ENCODE data around the gene MRPL34. TPM values are rescaled to one million over a fixed set of nuclear protein-coding genes. Genes with fewer than 3 reads are reported as not detected.
A peak's percentile ranks its signal among the peaks of the same experiment; 100 is the strongest.

Gene MRPL34
- total and polyA plus RNA-seq, 9 of the 15 experiments (the other 6 are each of a cell fraction or from before 2014, with no cell fraction given) = 11.5 to 256 (median 72.5) TPM

DNA sequence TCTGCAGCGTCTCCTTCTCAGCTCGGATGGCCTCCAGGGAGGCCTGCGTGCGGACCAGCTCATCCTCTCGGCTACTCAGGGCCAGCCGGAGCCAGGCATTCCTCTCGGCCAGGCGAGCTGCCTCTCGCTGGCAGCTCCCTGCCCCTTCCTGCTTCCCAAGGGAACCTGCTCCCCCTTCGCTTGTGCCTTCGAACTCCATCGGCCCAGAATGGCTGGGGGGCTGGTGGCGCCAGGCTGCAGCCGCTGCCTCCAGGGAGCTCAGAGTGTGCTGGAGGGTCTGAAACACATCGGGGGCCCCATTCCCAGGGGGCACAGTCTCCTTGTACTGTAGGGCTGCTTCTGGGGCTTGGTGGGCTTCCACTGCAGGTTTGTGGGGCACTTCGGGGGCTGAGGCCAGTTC lies 43.1 kb upstream of the MRPL34 start:
- peak overlapping the region in 1 of 2 experiments; percentile 79; a peak in 2 of 4 replicates for H3K9ac ChIP-seq (ENCODE audit: insufficient read depth in 1 of 2, low read depth in 2 of 2, low read length in 2 of 2)
- no peaks in the 10 kb centered on the region for H3K27me3 ChIP-seq (ENCODE audit: control insufficient read depth in 2 of 2, insufficient read depth in 2 of 2, low read length in 2 of 2)
- intact Hi-C loops (cut with micrococcal nuclease) = no loop called here
- BruUV-seq (replicated peaks) = no TSS peak
- ChIA-PET POLR2A (interaction anchor here (0.6 kb wide), 1 partner anchor 24 kb away, joined by 3 read pairs; no protein-coding TSS in a partner anchor), CTCF (ENCODE audit: low intra/inter-chr PET ratio) (no interaction called here)
- ATAC-seq (no peak), FAIRE-seq (no peak), DNase-seq (ENCODE audit: extremely low read depth in 1 of 4, low spot score in 3 of 4) (no peak)
- no peaks in the 10 kb centered on the region for H3K36me3 ChIP-seq (ENCODE audit: control insufficient read depth, insufficient read depth, low read length)
- H3K4me2 ChIP-seq (ENCODE audit: insufficient read depth, low read length) = no peak overlapping the region
- no peak overlapping the region for H2AFZ ChIP-seq (ENCODE audit: low read depth, low read length)
- H3K9me1 ChIP-seq (ENCODE audit: control insufficient read depth, insufficient read depth, low read length) = no peaks in the 10 kb centered on the region
- H3K4me1 ChIP-seq (replicated peaks in 1 of 2; ENCODE audit: control insufficient read depth in 2 of 2, insufficient read depth in 2 of 2, low read length in 2 of 2) = peaks cover 3 to 17% of the 10 kb centered on the region in 2 experiments; a peak in 3 of 5 replicates
- no peak for TF ChIP-seq MAFF (IDR thresholded peaks at IDR 0.05; ENCODE audit: low read length)
- no peak for TF ChIP-seq CEBPG (CRISPR knock-in tag; IDR thresholded peaks at IDR 0.05)
- no peak for TF ChIP-seq CEBPG (tag; conservative IDR thresholded peaks at IDR 0.05 in 1 of 2, IDR thresholded peaks at IDR 0.05 in 1 of 2)
- no peak for TF ChIP-seq SREBF2 (CRISPR knock-in tag; IDR thresholded peaks at IDR 0.05)
- TF ChIP-seq SMAD1 (IDR thresholded peaks at IDR 0.05; ENCODE audit: low read depth, low read length, partially characterized antibody) = no peak
- TF ChIP-seq ARNT (IDR thresholded peaks at IDR 0.05) = no peak
- TF ChIP-seq, protein P1, sequence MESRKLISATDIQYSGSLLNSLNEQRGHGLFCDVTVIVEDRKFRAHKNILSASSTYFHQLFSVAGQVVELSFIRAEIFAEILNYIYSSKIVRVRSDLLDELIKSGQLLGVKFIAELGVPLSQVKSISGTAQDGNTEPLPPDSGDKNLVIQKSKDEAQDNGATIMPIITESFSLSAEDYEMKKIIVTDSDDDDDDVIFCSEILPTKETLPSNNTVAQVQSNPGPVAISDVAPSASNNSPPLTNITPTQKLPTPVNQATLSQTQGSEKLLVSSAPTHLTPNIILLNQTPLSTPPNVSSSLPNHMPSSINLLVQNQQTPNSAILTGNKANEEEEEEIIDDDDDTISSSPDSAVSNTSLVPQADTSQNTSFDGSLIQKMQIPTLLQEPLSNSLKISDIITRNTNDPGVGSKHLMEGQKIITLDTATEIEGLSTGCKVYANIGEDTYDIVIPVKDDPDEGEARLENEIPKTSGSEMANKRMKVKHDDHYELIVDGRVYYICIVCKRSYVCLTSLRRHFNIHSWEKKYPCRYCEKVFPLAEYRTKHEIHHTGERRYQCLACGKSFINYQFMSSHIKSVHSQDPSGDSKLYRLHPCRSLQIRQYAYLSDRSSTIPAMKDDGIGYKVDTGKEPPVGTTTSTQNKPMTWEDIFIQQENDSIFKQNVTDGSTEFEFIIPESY (CRISPR knock-in tag; IDR thresholded peaks at IDR 0.05) = no peak
- TF ChIP-seq, protein P2, sequence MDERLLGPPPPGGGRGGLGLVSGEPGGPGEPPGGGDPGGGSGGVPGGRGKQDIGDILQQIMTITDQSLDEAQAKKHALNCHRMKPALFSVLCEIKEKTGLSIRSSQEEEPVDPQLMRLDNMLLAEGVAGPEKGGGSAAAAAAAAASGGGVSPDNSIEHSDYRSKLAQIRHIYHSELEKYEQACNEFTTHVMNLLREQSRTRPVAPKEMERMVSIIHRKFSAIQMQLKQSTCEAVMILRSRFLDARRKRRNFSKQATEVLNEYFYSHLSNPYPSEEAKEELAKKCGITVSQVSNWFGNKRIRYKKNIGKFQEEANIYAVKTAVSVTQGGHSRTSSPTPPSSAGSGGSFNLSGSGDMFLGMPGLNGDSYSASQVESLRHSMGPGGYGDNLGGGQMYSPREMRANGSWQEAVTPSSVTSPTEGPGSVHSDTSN (CRISPR knock-in tag; IDR thresholded peaks at IDR 0.05; ENCODE audit: low read depth) = no peak
- TF ChIP-seq, protein P2 (tag; conservative IDR thresholded peaks at IDR 0.05; ENCODE audit: low read depth) = no peak
- TF ChIP-seq RBFOX2 (IDR thresholded peaks at IDR 0.05; ENCODE audit: low read depth, low read length) = no peak
- TF ChIP-seq ZNF551 (CRISPR knock-in tag; IDR thresholded peaks at IDR 0.05) = no peak
- no peak for TF ChIP-seq EGR1 (conservative IDR thresholded peaks at IDR 0.05)
- H3K9me3 ChIP-seq (replicated peaks; ENCODE audit: control insufficient read depth, insufficient read depth, low read depth, low read length) = no peaks in the 10 kb centered on the region
- WGBS (ENCODE audit: insufficient coverage, low coverage, missing lambda C conversion rate) = 86% methylated on average over 14 of the region's 16 CpGs
- no peaks in the 10 kb centered on the region for H4K20me1 ChIP-seq (replicated peaks; ENCODE audit: control insufficient read depth, insufficient read depth, low read length)
- peaks cover 3% of the 10 kb centered on the region for H3K79me2 ChIP-seq (ENCODE audit: control insufficient read depth, insufficient read depth, low read length)
- no peak overlapping the region for H3K27ac ChIP-seq (ENCODE audit: extremely low read depth, low read depth, low read length)
- H3K4me3 ChIP-seq = no peak overlapping the region
- in situ Hi-C loops (cut with MboI) = no loop called here

Data from K562 (cell line).